ENCODE data around the gene CTNNBL1.

GRCh38 chr20:37920270-37920669 lies 226.4 kb downstream of the CTNNBL1 start:
- TF ChIP-seq CTCF (IDR thresholded peaks at IDR 0.05): no peak
- no peak for TF ChIP-seq POLR2A (IDR thresholded peaks at IDR 0.05)
